Activated naive CD8-positive, alpha-beta T cell treated with anti-CD3 and anti-CD28 coated beads, Interleukin-2, amount 10 ng/mL, durations not matched to agents 7 days and 5 days (primary cell): ENCODE results near the gene MED26. TPM values are rescaled to one million over a fixed set of nuclear protein-coding genes. Genes with fewer than 3 reads are reported as not detected.
"Not testable (repeated sequence)": the region's sequence is repeated elsewhere in the genome, so short reads cannot be mapped to it uniquely, and the experiment has no call there.

Experiments used
- ATAC-seq: fragments of 150-1000 bp; cut with Tn5 transposase; one replicate; pipeline ENCODE4 v1.10.0; 2021; ENCODE audit warnings: low read depth, moderate library complexity
- POLR2A ChIA-PET: fragments of 350-600 bp; sonication (Branson Sonifier 250); formaldehyde crosslinking; loops from one replicate; lab custom pipeline; 2021; ENCODE audit warnings: antibody characterized with exemption; lab: Charles Lee
- DNase-seq: peaks from one replicate; pipeline ENCODE4 v3.0.0; 2021
- H3K27ac Mint-ChIP-seq: one replicate; pipeline ENCODE4 v1.8.0; 2022; ENCODE audit warnings: mild to moderate bottlenecking, mixed read lengths
- H3K27me3 Mint-ChIP-seq: one replicate; pipeline ENCODE4 v1.8.0; 2022; ENCODE audit warnings: mild to moderate bottlenecking, moderate library complexity, mixed read lengths
- H3K36me3 Mint-ChIP-seq: one replicate; pipeline ENCODE4 v1.8.0; 2021; ENCODE audit warnings: mild to moderate bottlenecking, mixed read lengths
- H3K4me1 Mint-ChIP-seq: one replicate; pipeline ENCODE4 v1.8.0; 2021; ENCODE audit warnings: mixed read lengths
- H3K4me3 Mint-ChIP-seq: one replicate; pipeline ENCODE4 v1.8.0; 2022; ENCODE audit warnings: mild to moderate bottlenecking, moderate library complexity, mixed read lengths
- H3K9me3 Mint-ChIP-seq: one replicate; pipeline ENCODE4 v1.8.0; 2021; ENCODE audit warnings: mixed read lengths
- total RNA-seq, 2 experiments: library from RNA; stranded (reverse); gene quantifications; one replicate each; pipeline ENCODE4 v1.2.3, GENCODE V29; 2021

Gene MED26
- total RNA-seq, 2 experiments from 2014 or later: 16.4 to 21.2 TPM

GRCh38 chr19:16659832-16660708, 32.1 kb upstream of the MED26 start, which contains the start of gene SMIM7:
Gene SMIM7 (minus strand): TSS chr19:16660144. CDS start chr19:16660110, 34 bp downstream.
- Mint-ChIP-seq H3K27me3 (peaks cover 17% of the 10 kb centered on the region), H3K4me1 (peaks cover 30% of the 10 kb centered on the region), H3K27ac (peak within 1 kb of the TSS; percentile 98), H3K4me3 (peak within 1 kb of the TSS; percentile 99), H3K36me3 (peaks cover 4% of the 10 kb centered on the region), H3K9me3 (no peaks in the 10 kb centered on the region)
- ATAC-seq (peak; percentile 99), DNase-seq (peak; percentile 96)
- POLR2A ChIA-PET: interaction anchor here (0.6 to 2.8 kb wide), 14 partner anchors 10 to 555 kb away, joined by 3 to 27 read pairs (median 3); partner anchors contain the start of genes C19orf44, CALR3, MED26 and USE1

GRCh38 chr19:16659464-16659831, 31.4 kb upstream of the MED26 start:
- no peak for DNase-seq
- Mint-ChIP-seq H3K4me3 (peak overlapping the region; percentile 99), H3K4me1 (peaks cover 31% of the 10 kb centered on the region)

GRCh38 chr19:16657384-16657783, 29.4 kb upstream of the MED26 start:
- no peak for ATAC-seq
- POLR2A ChIA-PET: interaction anchor here (1.7 kb wide), 1 partner anchor 29 kb away, joined by 4 read pairs; the partner anchor contains the start of gene MED26
- Mint-ChIP-seq H3K36me3 (peaks cover 23% of the 10 kb centered on the region), H3K27me3 (peaks cover 11% of the 10 kb centered on the region), H3K9me3 (no peaks in the 10 kb centered on the region), H3K4me1 (peaks cover 26% of the 10 kb centered on the region), H3K27ac (no peak overlapping the region), H3K4me3 (no peak overlapping the region)
- DNase-seq: no peak

More at GRCh38 chr19:16659464-16659831, 31.4 kb upstream of the MED26 start:
- H3K36me3 Mint-ChIP-seq: peaks cover 8% of the 10 kb centered on the region
- peaks cover 17% of the 10 kb centered on the region for H3K27me3 Mint-ChIP-seq
- ATAC-seq: no peak
- H3K27ac Mint-ChIP-seq: peak overlapping the region; percentile 98
- no peaks in the 10 kb centered on the region for H3K9me3 Mint-ChIP-seq
- POLR2A ChIA-PET: interaction anchor here (0.6 to 2.8 kb wide), 8 partner anchors 10 to 556 kb away, joined by 3 to 27 read pairs (median 4); partner anchors contain the start of genes MED26 and USE1

GRCh38 chr19:16655727-16656126, 27.7 kb upstream of the MED26 start:
- H3K4me1 Mint-ChIP-seq: peaks cover 17% of the 10 kb centered on the region
- no peak overlapping the region for H3K4me3 Mint-ChIP-seq
- H3K36me3 Mint-ChIP-seq: peaks cover 36% of the 10 kb centered on the region
- ATAC-seq: no peak
- no peaks in the 10 kb centered on the region for H3K9me3 Mint-ChIP-seq
- H3K27me3 Mint-ChIP-seq: no peaks in the 10 kb centered on the region
- H3K27ac Mint-ChIP-seq: no peak overlapping the region
- DNase-seq: no peak
- POLR2A ChIA-PET: no interaction called here

GRCh38 chr19:16654627-16655026, 26.6 kb upstream of the MED26 start:
- Mint-ChIP-seq H3K4me1 (peaks cover 23% of the 10 kb centered on the region), H3K36me3 (peaks cover 42% of the 10 kb centered on the region), H3K4me3 (no peak overlapping the region), H3K9me3 (no peaks in the 10 kb centered on the region), H3K27ac (no peak overlapping the region), H3K27me3 (no peaks in the 10 kb centered on the region)
- POLR2A ChIA-PET: no interaction called here
- ATAC-seq: no peak
- no peak for DNase-seq

- H3K4me1 Mint-ChIP-seq: peaks cover 25% of the 10 kb centered on the region
- ATAC-seq: no peak
- H3K4me3 Mint-ChIP-seq: no peak overlapping the region
- peaks cover 43% of the 10 kb centered on the region for H3K36me3 Mint-ChIP-seq
- no peaks in the 10 kb centered on the region for H3K9me3 Mint-ChIP-seq
- H3K27me3 Mint-ChIP-seq: no peaks in the 10 kb centered on the region
- no peak overlapping the region for H3K27ac Mint-ChIP-seq
- POLR2A ChIA-PET: no interaction called here
- no peak for DNase-seq
These were observed 26.1 kb upstream of the MED26 start for GRCh38 chr19:16654140-16654539.

GRCh38 chr19:16652854-16653253, 24.9 kb upstream of the MED26 start:
- POLR2A ChIA-PET: no interaction called here
- Mint-ChIP-seq H3K36me3 (peaks cover 39% of the 10 kb centered on the region), H3K4me3 (no peak overlapping the region), H3K27ac (no peak overlapping the region), H3K9me3 (no peaks in the 10 kb centered on the region), H3K27me3 (no peaks in the 10 kb centered on the region), H3K4me1 (peaks cover 16% of the 10 kb centered on the region)
- ATAC-seq (no peak), DNase-seq (no peak)

- Mint-ChIP-seq H3K36me3 (peaks cover 39% of the 10 kb centered on the region), H3K4me1 (peaks cover 12% of the 10 kb centered on the region)
- H3K27ac Mint-ChIP-seq, ATAC-seq, H3K4me3 Mint-ChIP-seq, H3K9me3 Mint-ChIP-seq, DNase-seq, POLR2A ChIA-PET, H3K27me3 Mint-ChIP-seq: not testable (repeated sequence)
These were observed 23.6 kb upstream of the MED26 start for GRCh38 chr19:16651421-16652188.

- no peak overlapping the region for H3K27ac Mint-ChIP-seq
- no peak for ATAC-seq
- POLR2A ChIA-PET: interaction anchor here (0.7 kb wide), 1 partner anchor 13 kb away, joined by 3 read pairs; no protein-coding TSS in a partner anchor
These were observed 22.8 kb upstream of the MED26 start for GRCh38 chr19:16650821-16651220.

GRCh38 chr19:16649734-16650133, 21.7 kb upstream of the MED26 start:
- Mint-ChIP-seq H3K4me1 (peaks cover 8% of the 10 kb centered on the region), H3K27ac (no peak overlapping the region), H3K4me3 (no peak overlapping the region), H3K9me3 (no peaks in the 10 kb centered on the region), H3K27me3 (no peaks in the 10 kb centered on the region), H3K36me3 (peaks cover 38% of the 10 kb centered on the region)
- POLR2A ChIA-PET: interaction anchor here (0.8 kb wide), 1 partner anchor 10 kb away, joined by 3 read pairs; the partner anchor contains the start of gene SMIM7
- no peak for DNase-seq
- ATAC-seq: no peak

More at GRCh38 chr19:16650821-16651220, 22.8 kb upstream of the MED26 start:
- no peaks in the 10 kb centered on the region for H3K9me3 Mint-ChIP-seq
- peaks cover 9% of the 10 kb centered on the region for H3K4me1 Mint-ChIP-seq
- no peak for DNase-seq
- H3K27me3 Mint-ChIP-seq: no peaks in the 10 kb centered on the region
- no peak overlapping the region for H3K4me3 Mint-ChIP-seq
- H3K36me3 Mint-ChIP-seq: peaks cover 39% of the 10 kb centered on the region

GRCh38 chr19:16645140-16645539, 17.1 kb upstream of the MED26 start:
- no peak for ATAC-seq

GRCh38 chr19:16641695-16642094, 13.7 kb upstream of the MED26 start:
- ATAC-seq (no peak), DNase-seq (no peak)
- Mint-ChIP-seq H3K4me1 (peaks cover 5% of the 10 kb centered on the region), H3K36me3 (peaks cover 30% of the 10 kb centered on the region), H3K27me3 (no peaks in the 10 kb centered on the region), H3K9me3 (no peaks in the 10 kb centered on the region), H3K4me3 (no peak overlapping the region), H3K27ac (no peak overlapping the region)
- POLR2A ChIA-PET: no interaction called here

More at GRCh38 chr19:16645140-16645539, 17.1 kb upstream of the MED26 start:
- POLR2A ChIA-PET: no interaction called here
- Mint-ChIP-seq H3K4me3 (no peak overlapping the region), H3K27ac (no peak overlapping the region), H3K4me1 (peaks cover 6% of the 10 kb centered on the region), H3K27me3 (no peaks in the 10 kb centered on the region), H3K9me3 (no peaks in the 10 kb centered on the region), H3K36me3 (peaks cover 14% of the 10 kb centered on the region)
- DNase-seq: no peak

GRCh38 chr19:16640951-16641350, 12.9 kb upstream of the MED26 start:
- Mint-ChIP-seq H3K27ac (no peak overlapping the region), H3K36me3 (peaks cover 31% of the 10 kb centered on the region), H3K4me3 (no peak overlapping the region), H3K27me3 (no peaks in the 10 kb centered on the region), H3K4me1 (peaks cover 5% of the 10 kb centered on the region), H3K9me3 (no peaks in the 10 kb centered on the region)
- no peak for ATAC-seq
- DNase-seq: no peak
- POLR2A ChIA-PET: no interaction called here
